ENCODE results near the gene DNAJB2.
A peak's percentile ranks its signal among the peaks of the same experiment; 100 is the strongest.
"Not testable (repeated sequence)": the region's sequence is repeated elsewhere in the genome, so short reads cannot be mapped to it uniquely, and the experiment has no call there.

The DNAJB2 gene

GRCh38 chr2:219286436-219287115 is 7.4 kb downstream of the DNAJB2 start:
- peaks cover 14 to 20% of the 10 kb centered on the region in 2 experiments for H3K4me1 ChIP-seq (ENCODE audit: control insufficient read depth in 1 of 2, insufficient read depth in 2 of 2, low read length in 2 of 2)
- H3K4ac ChIP-seq (ENCODE audit: low read depth, low read length) = peak overlapping the region; percentile 34
- H3K23ac ChIP-seq (ENCODE audit: low read length) = no peak overlapping the region
- peak overlapping the region; percentile 63 for H3K14ac ChIP-seq (ENCODE audit: low read length)
- no peak for DNase-seq
- peak overlapping the region; percentile 28 for H4K12ac ChIP-seq (ENCODE audit: low read depth, low read length)
- H3K4me3 ChIP-seq (ENCODE audit: low read depth, low read length) = no peak overlapping the region
- H2BK5ac ChIP-seq (ENCODE audit: low read depth, low read length, poor library complexity) = peak overlapping the region; percentile 58
- peak overlapping the region; percentile 49 for H3K27ac ChIP-seq (ENCODE audit: low read depth, low read length)
- H4K8ac ChIP-seq (ENCODE audit: low read depth, low read length) = peak overlapping the region; percentile 61
- H2BK120ac ChIP-seq (ENCODE audit: insufficient read depth, low read length, poor library complexity) = peak overlapping the region; percentile 13
- H2AFZ ChIP-seq (ENCODE audit: insufficient read depth, low read length, poor library complexity) = peak overlapping the region; percentile 23
- peak overlapping the region; percentile 37 for H2BK12ac ChIP-seq (ENCODE audit: low read length)
- H3K9me3 ChIP-seq (ENCODE audit: insufficient read depth, low read depth, low read length) = no peaks in the 10 kb centered on the region
- H3K27me3 ChIP-seq (ENCODE audit: insufficient read depth, low read length) = no peaks in the 10 kb centered on the region
- no peak overlapping the region for H3K9ac ChIP-seq (ENCODE audit: low read length)
- H3K36me3 ChIP-seq (ENCODE audit: control insufficient read depth in 1 of 2, insufficient read depth in 2 of 2, low read length in 2 of 2) = peaks cover 29 to 41% of the 10 kb centered on the region in 2 experiments
- peak overlapping the region; percentile 48 for H3K18ac ChIP-seq (ENCODE audit: low read length)
- H3K79me1 ChIP-seq (ENCODE audit: low read length) = peaks cover 11% of the 10 kb centered on the region
- H3K4me2 ChIP-seq (ENCODE audit: low read length) = no peak overlapping the region
- H3K79me2 ChIP-seq (ENCODE audit: control insufficient read depth, insufficient read depth, low read length, poor library complexity) = peaks cover 3% of the 10 kb centered on the region
- peak overlapping the region; percentile 66 for H4K91ac ChIP-seq (ENCODE audit: low read depth, low read length)
- H2AK5ac ChIP-seq (ENCODE audit: low read length) = peak overlapping the region; percentile 85
- no CpG with 5 or more reads among the region's 12 CpGs for WGBS (ENCODE audit: extremely low coverage, insufficient coverage, insufficient read length)

- not testable (repeated sequence) for H3K18ac ChIP-seq (ENCODE audit: low read length); H2AK5ac ChIP-seq (ENCODE audit: low read length); H3K4me3 ChIP-seq (ENCODE audit: low read depth, low read length); H2BK5ac ChIP-seq (ENCODE audit: low read depth, low read length, poor library complexity); H4K8ac ChIP-seq (ENCODE audit: low read depth, low read length); H4K12ac ChIP-seq (ENCODE audit: low read depth, low read length); H3K4me2 ChIP-seq (ENCODE audit: low read length); H3K4ac ChIP-seq (ENCODE audit: low read depth, low read length); H3K9ac ChIP-seq (ENCODE audit: low read length); DNase-seq; H2AFZ ChIP-seq (ENCODE audit: insufficient read depth, low read length, poor library complexity); H3K27me3 ChIP-seq (ENCODE audit: insufficient read depth, low read length); H3K79me2 ChIP-seq (ENCODE audit: control insufficient read depth, insufficient read depth, low read length, poor library complexity); H3K9me3 ChIP-seq (ENCODE audit: insufficient read depth, low read depth, low read length); H3K23ac ChIP-seq (ENCODE audit: low read length)
- H4K91ac ChIP-seq (ENCODE audit: low read depth, low read length) = peak overlapping the region; percentile 66
- H2BK12ac ChIP-seq (ENCODE audit: low read length) = peak overlapping the region; percentile 37
- H3K14ac ChIP-seq (ENCODE audit: low read length) = peak overlapping the region; percentile 6
- H3K36me3 ChIP-seq (ENCODE audit: control insufficient read depth in 1 of 2, insufficient read depth in 2 of 2, low read length in 2 of 2) = peaks cover 24 to 36% of the 10 kb centered on the region in 2 experiments
- peak overlapping the region; percentile 78 for H3K27ac ChIP-seq (ENCODE audit: low read depth, low read length)
- H3K4me1 ChIP-seq (ENCODE audit: control insufficient read depth in 1 of 2, insufficient read depth in 2 of 2, low read length in 2 of 2) = peaks cover 14 to 20% of the 10 kb centered on the region in 2 experiments
- peaks cover 11% of the 10 kb centered on the region for H3K79me1 ChIP-seq (ENCODE audit: low read length)
- WGBS (ENCODE audit: extremely low coverage, insufficient coverage, insufficient read length) = no CpG with 5 or more reads among the region's 6 CpGs
- H2BK120ac ChIP-seq (ENCODE audit: insufficient read depth, low read length, poor library complexity) = peak overlapping the region; percentile 13
Observed at GRCh38 chr2:219287116-219287440, 7.9 kb downstream of the DNAJB2 start.

- H3K23ac ChIP-seq (ENCODE audit: low read length) = no peak overlapping the region
- peak overlapping the region; percentile 78 for H3K27ac ChIP-seq (ENCODE audit: low read depth, low read length)
- H2BK12ac ChIP-seq (ENCODE audit: low read length) = no peak overlapping the region
- peak overlapping the region; percentile 35 for H2BK120ac ChIP-seq (ENCODE audit: insufficient read depth, low read length, poor library complexity)
- H2AFZ ChIP-seq (ENCODE audit: insufficient read depth, low read length, poor library complexity) = no peak overlapping the region
- no peak for DNase-seq
- H3K4me1 ChIP-seq (ENCODE audit: control insufficient read depth in 1 of 2, insufficient read depth in 2 of 2, low read length in 2 of 2) = peaks cover 14 to 20% of the 10 kb centered on the region in 2 experiments
- peaks cover 11% of the 10 kb centered on the region for H3K79me1 ChIP-seq (ENCODE audit: low read length)
- no peak overlapping the region for H2AK5ac ChIP-seq (ENCODE audit: low read length)
- H3K4me2 ChIP-seq (ENCODE audit: low read length) = no peak overlapping the region
- peak overlapping the region; percentile 18 for H2BK5ac ChIP-seq (ENCODE audit: low read depth, low read length, poor library complexity)
- no peak overlapping the region for H3K9ac ChIP-seq (ENCODE audit: low read length)
- no peak overlapping the region for H3K4me3 ChIP-seq (ENCODE audit: low read depth, low read length)
- no peaks in the 10 kb centered on the region for H3K27me3 ChIP-seq (ENCODE audit: insufficient read depth, low read length)
- no peaks in the 10 kb centered on the region for H3K9me3 ChIP-seq (ENCODE audit: insufficient read depth, low read depth, low read length)
- no peak overlapping the region for H4K8ac ChIP-seq (ENCODE audit: low read depth, low read length)
- H3K18ac ChIP-seq (ENCODE audit: low read length) = no peak overlapping the region
- peak overlapping the region; percentile 33 for H4K91ac ChIP-seq (ENCODE audit: low read depth, low read length)
- no CpG with 5 or more reads among the region's 10 CpGs for WGBS (ENCODE audit: extremely low coverage, insufficient coverage, insufficient read length)
- peaks cover 23 to 33% of the 10 kb centered on the region in 2 experiments for H3K36me3 ChIP-seq (ENCODE audit: control insufficient read depth in 1 of 2, insufficient read depth in 2 of 2, low read length in 2 of 2)
- peaks cover 3% of the 10 kb centered on the region for H3K79me2 ChIP-seq (ENCODE audit: control insufficient read depth, insufficient read depth, low read length, poor library complexity)
- H3K14ac ChIP-seq (ENCODE audit: low read length) = no peak overlapping the region
- H3K4ac ChIP-seq (ENCODE audit: low read depth, low read length) = no peak overlapping the region
- no peak overlapping the region for H4K12ac ChIP-seq (ENCODE audit: low read depth, low read length)
Observed at GRCh38 chr2:219287580-219288265, 8.6 kb downstream of the DNAJB2 start.

- H3K4ac ChIP-seq (ENCODE audit: low read depth, low read length) = no peak overlapping the region
- no peaks in the 10 kb centered on the region for H3K9me3 ChIP-seq (ENCODE audit: insufficient read depth, low read depth, low read length)
- no peak overlapping the region for H2BK12ac ChIP-seq (ENCODE audit: low read length)
- H3K23ac ChIP-seq (ENCODE audit: low read length) = no peak overlapping the region
- peaks cover 3% of the 10 kb centered on the region for H3K79me2 ChIP-seq (ENCODE audit: control insufficient read depth, insufficient read depth, low read length, poor library complexity)
- H4K91ac ChIP-seq (ENCODE audit: low read depth, low read length) = no peak overlapping the region
- H2BK5ac ChIP-seq (ENCODE audit: low read depth, low read length, poor library complexity) = no peak overlapping the region
- peaks cover 14 to 20% of the 10 kb centered on the region in 2 experiments for H3K4me1 ChIP-seq (ENCODE audit: control insufficient read depth in 1 of 2, insufficient read depth in 2 of 2, low read length in 2 of 2)
- no CpG with 5 or more reads among the region's 6 CpGs for WGBS (ENCODE audit: extremely low coverage, insufficient coverage, insufficient read length)
- no peak overlapping the region for H2AK5ac ChIP-seq (ENCODE audit: low read length)
- no peak for DNase-seq
- H4K12ac ChIP-seq (ENCODE audit: low read depth, low read length) = no peak overlapping the region
- no peak overlapping the region for H4K8ac ChIP-seq (ENCODE audit: low read depth, low read length)
- no peak overlapping the region for H3K14ac ChIP-seq (ENCODE audit: low read length)
- H3K9ac ChIP-seq (ENCODE audit: low read length) = no peak overlapping the region
- H3K18ac ChIP-seq (ENCODE audit: low read length) = no peak overlapping the region
- H3K36me3 ChIP-seq (ENCODE audit: control insufficient read depth in 1 of 2, insufficient read depth in 2 of 2, low read length in 2 of 2) = peaks cover 10 to 20% of the 10 kb centered on the region in 2 experiments
- H2BK120ac ChIP-seq (ENCODE audit: insufficient read depth, low read length, poor library complexity) = no peak overlapping the region
- H3K4me3 ChIP-seq (ENCODE audit: low read depth, low read length) = no peak overlapping the region
- H3K27ac ChIP-seq (ENCODE audit: low read depth, low read length) = no peak overlapping the region
- H3K27me3 ChIP-seq (ENCODE audit: insufficient read depth, low read length) = no peaks in the 10 kb centered on the region
- H3K79me1 ChIP-seq (ENCODE audit: low read length) = peaks cover 11% of the 10 kb centered on the region
- H3K4me2 ChIP-seq (ENCODE audit: low read length) = no peak overlapping the region
- no peak overlapping the region for H2AFZ ChIP-seq (ENCODE audit: insufficient read depth, low read length, poor library complexity)
Observed at GRCh38 chr2:219289195-219289536, 10.0 kb downstream of the DNAJB2 start.
